BJ (cell line): ENCODE results near the gene ITPKC. TPM values are rescaled to one million over a fixed set of nuclear protein-coding genes. Genes with fewer than 3 reads are reported as not detected.
"Not testable (repeated sequence)": the region's sequence is repeated elsewhere in the genome, so short reads cannot be mapped to it uniquely, and the experiment has no call there.

Experiments used
- CTCF ChIA-PET: fragments of 350-600 bp; formaldehyde crosslinking; extraction: SDS; loops from one replicate; lab custom pipeline; 2021; ENCODE audit warnings: antibody characterized with exemption, inconsistent platforms; lab: Yijun Ruan, JAX
- POLR2A ChIA-PET: fragments of 300-600 bp; sonication (Branson Sonifier 250); formaldehyde crosslinking; extraction: SDS; loops from one replicate; lab custom pipeline; 2021; ENCODE audit warnings: antibody characterized with exemption; lab: Charles Lee
- DNase-seq: peaks from one replicate; pipeline ENCODE4 v3.0.0-alpha.2; 2011; ENCODE audit warnings: low read depth
- H3K27me3 ChIP-seq: 2 replicates; pipeline ENCODE4 v1.6.0; 2011; ENCODE audit warnings: low read length; ENCODE audit not compliant: control insufficient read depth, insufficient read depth
- H3K36me3 ChIP-seq: 2 replicates; pipeline ENCODE4 v1.5.1; 2011; ENCODE audit warnings: low read length; ENCODE audit not compliant: control insufficient read depth, insufficient read depth
- H3K4me3 ChIP-seq: 2 replicates; pipeline ENCODE4 v1.5.1; 2011; ENCODE audit warnings: low read depth, mild to moderate bottlenecking, control low read depth, low read length
- polyA plus RNA-seq: library from polyadenylated mRNA; depleted of rRNA; stranded (reverse); fragments of >200 nt; gene quantifications from 2 replicates; pipeline ENCODE4 v1.2.3, GENCODE V29; 2011
- TF ChIP-seq, protein P1 (sequence below): IDR thresholded peaks from 2 replicates; pipeline ENCODE4 v1.5.1; 2011; ENCODE audit warnings: low read depth, mild to moderate bottlenecking, control low read depth, inconsistent platforms, low read length, moderate library complexity; ENCODE audit not compliant: insufficient read depth

The ITPKC gene
- polyA plus RNA-seq, 1 experiment: 11.9 TPM

GRCh38 chr19:40762754-40763470 is 46.0 kb downstream of the ITPKC start:
- H3K36me3 ChIP-seq: peaks cover 42% of the 10 kb centered on the region
- no peak for DNase-seq
- H3K27me3 ChIP-seq: no peaks in the 10 kb centered on the region
- TF ChIP-seq, protein P1, sequence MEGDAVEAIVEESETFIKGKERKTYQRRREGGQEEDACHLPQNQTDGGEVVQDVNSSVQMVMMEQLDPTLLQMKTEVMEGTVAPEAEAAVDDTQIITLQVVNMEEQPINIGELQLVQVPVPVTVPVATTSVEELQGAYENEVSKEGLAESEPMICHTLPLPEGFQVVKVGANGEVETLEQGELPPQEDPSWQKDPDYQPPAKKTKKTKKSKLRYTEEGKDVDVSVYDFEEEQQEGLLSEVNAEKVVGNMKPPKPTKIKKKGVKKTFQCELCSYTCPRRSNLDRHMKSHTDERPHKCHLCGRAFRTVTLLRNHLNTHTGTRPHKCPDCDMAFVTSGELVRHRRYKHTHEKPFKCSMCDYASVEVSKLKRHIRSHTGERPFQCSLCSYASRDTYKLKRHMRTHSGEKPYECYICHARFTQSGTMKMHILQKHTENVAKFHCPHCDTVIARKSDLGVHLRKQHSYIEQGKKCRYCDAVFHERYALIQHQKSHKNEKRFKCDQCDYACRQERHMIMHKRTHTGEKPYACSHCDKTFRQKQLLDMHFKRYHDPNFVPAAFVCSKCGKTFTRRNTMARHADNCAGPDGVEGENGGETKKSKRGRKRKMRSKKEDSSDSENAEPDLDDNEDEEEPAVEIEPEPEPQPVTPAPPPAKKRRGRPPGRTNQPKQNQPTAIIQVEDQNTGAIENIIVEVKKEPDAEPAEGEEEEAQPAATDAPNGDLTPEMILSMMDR: no peak
- POLR2A ChIA-PET: no interaction called here
- CTCF ChIA-PET: no interaction called here
- no peak overlapping the region for H3K4me3 ChIP-seq

DNA sequence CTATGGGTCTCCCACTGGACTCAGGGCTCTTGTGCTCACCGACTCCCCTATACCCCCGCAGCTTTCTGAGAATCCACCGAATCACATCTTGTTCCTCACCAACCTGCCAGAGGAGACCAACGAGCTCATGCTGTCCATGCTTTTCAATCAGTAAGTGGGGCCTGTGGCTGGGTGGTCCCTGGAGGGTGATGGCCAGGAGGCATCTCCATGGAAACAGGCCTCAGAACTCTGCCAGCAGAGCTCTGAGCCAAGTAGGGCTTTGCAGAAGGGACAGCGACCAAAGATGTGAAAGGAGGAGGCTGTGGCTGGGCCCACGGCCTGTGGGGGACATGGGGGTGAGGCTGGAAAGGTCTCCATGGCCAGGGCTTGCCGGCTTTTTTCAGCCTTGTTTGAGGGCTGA is 46.6 kb downstream of the ITPKC start:
- ChIA-PET CTCF (no interaction called here), POLR2A (no interaction called here)
- no peak for DNase-seq
- Histone ChIP-seq H3K27me3 (no peaks in the 10 kb centered on the region), H3K36me3 (peaks cover 40% of the 10 kb centered on the region), H3K4me3 (no peak overlapping the region)
- TF ChIP-seq, protein P1: no peak

- no peak for DNase-seq
These were observed 47.1 kb downstream of the ITPKC start for GRCh38 chr19:40763963-40764362.

GRCh38 chr19:40766385-40766784 is 49.5 kb downstream of the ITPKC start:
- POLR2A ChIA-PET, DNase-seq, H3K27me3 ChIP-seq, H3K4me3 ChIP-seq: not testable (repeated sequence)
- CTCF ChIA-PET: interaction anchor here (1.2 kb wide), 1 partner anchor 13 kb away, joined by 4 read pairs; no protein-coding TSS in a partner anchor
- H3K36me3 ChIP-seq: peaks cover 28% of the 10 kb centered on the region

More at GRCh38 chr19:40763963-40764362, 47.1 kb downstream of the ITPKC start:
- CTCF ChIA-PET: no interaction called here
- peaks cover 40% of the 10 kb centered on the region for H3K36me3 ChIP-seq
- TF ChIP-seq, protein P1: no peak
- H3K4me3 ChIP-seq: no peak overlapping the region
- no peaks in the 10 kb centered on the region for H3K27me3 ChIP-seq
- POLR2A ChIA-PET: no interaction called here

DNA sequence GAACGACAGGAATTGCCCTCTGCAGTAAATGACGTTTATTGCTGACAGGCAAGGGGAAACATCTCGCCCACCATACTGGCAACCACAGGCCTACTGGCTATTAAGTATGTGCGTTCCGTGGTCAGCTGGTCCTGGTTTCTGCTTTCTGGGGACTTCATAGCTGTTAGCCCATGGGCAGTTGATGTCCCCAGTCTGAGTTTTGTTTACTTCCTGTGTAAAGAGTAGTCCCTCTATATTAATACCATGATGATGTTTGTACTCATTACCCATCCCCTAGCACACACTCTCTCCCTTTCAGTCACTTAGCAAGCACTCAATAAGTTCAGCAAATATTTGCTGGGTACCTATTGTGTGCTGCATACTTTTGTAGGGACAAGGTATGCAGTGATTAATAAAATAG is 52.0 kb downstream of the ITPKC start:
- CTCF ChIA-PET: no interaction called here
- DNase-seq: no peak
- TF ChIP-seq, protein P1: no peak
- Histone ChIP-seq H3K36me3 (peaks cover 10% of the 10 kb centered on the region), H3K27me3 (no peaks in the 10 kb centered on the region), H3K4me3 (no peak overlapping the region)
- POLR2A ChIA-PET: no interaction called here

DNA sequence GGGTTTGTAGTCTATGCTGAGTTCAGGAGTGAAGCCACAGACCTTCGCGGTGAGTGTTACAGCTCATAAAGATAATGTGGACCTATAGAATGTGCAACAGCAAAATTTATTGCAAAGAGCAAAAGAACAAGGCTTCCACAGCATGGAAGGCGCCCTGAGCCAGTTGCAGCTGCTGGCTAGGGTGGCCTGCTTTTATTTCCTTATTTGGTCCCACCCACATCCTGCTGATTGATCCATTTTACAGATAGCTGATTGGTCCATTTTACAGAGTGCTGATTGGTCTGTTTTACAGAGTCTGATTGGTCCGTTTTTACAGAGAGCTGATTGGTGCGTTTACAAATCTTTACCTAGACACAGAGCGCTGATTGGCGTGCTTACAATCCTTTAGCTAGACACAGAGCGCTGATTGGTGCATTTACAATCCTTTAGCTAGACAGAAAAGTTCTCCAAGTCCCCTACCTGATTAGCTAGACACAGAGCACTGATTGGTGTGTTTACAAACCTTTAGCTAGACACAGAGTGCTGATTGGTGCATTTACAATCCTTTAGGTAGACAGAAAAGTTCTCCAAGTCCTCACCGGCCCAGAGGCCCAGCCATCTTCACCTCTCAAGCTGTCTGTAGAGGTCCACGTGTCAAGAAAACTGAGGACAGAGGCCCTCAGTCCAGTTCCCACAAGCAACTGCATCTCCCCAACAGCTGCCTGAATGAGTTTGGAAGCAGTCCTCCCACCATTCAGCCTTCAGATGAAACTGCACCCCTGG is 54.4 kb downstream of the ITPKC start:
- H3K27me3 ChIP-seq, H3K36me3 ChIP-seq, H3K4me3 ChIP-seq, POLR2A ChIA-PET, DNase-seq: not testable (repeated sequence)
- CTCF ChIA-PET: interaction anchor here (0.7 to 1.1 kb wide), 3 partner anchors 49 to 203 kb away, joined by 4 to 5 read pairs (median 5); no protein-coding TSS in a partner anchor
